A549 (cell line): ENCODE data around the gene AADACL4.

Experiments
- CBX8 ChIP-seq: fragments of 200-600 bp; sonication (generic); IDR thresholded peaks from 2 replicates; pipeline ENCODE4 v1.6.1; 2016
- CHD4 ChIP-seq: fragments of 200-600 bp; sonication (generic); IDR thresholded peaks from 2 replicates; pipeline ENCODE4 v1.6.1; 2016; ENCODE audit warnings: antibody characterized with exemption, mild to moderate bottlenecking, borderline replicate concordance
- CTCF ChIP-seq: fragments of >200 bp; sonication (Bioruptor Twin); formaldehyde crosslinking; IDR thresholded peaks from 3 replicates; pipeline ENCODE4 v1.5.1; 2016
- RAD21 ChIP-seq, 2 experiments: fragments of >200 bp in 1 of 2; sonication (Bioruptor Twin) in 1 of 2; formaldehyde crosslinking in 1 of 2; IDR thresholded peaks in 1 of 2; conservative IDR thresholded peaks in 1 of 2; 2 replicates in 1 of 2; 3 replicates in 1 of 2; pipeline ENCODE4 v1.6.1; 2012 to 2018; ENCODE audit warnings: inconsistent platforms in 1 of 2
- TF ChIP-seq, protein P1 (sequence below): fragments of 250-450 bp; sonication (Bioruptor Pico); IDR thresholded peaks from 2 replicates; pipeline ENCODE4 v1.5.0; 2021; ENCODE audit warnings: mild to moderate bottlenecking, moderate library complexity, borderline replicate concordance

- TF ChIP-seq RAD21 (conservative IDR thresholded peaks at IDR 0.05 in 1 of 2, IDR thresholded peaks at IDR 0.05 in 1 of 2) (no peak), CBX8 (no peak), CTCF (no peak), CHD4 (no peak)
- TF ChIP-seq, protein P1, sequence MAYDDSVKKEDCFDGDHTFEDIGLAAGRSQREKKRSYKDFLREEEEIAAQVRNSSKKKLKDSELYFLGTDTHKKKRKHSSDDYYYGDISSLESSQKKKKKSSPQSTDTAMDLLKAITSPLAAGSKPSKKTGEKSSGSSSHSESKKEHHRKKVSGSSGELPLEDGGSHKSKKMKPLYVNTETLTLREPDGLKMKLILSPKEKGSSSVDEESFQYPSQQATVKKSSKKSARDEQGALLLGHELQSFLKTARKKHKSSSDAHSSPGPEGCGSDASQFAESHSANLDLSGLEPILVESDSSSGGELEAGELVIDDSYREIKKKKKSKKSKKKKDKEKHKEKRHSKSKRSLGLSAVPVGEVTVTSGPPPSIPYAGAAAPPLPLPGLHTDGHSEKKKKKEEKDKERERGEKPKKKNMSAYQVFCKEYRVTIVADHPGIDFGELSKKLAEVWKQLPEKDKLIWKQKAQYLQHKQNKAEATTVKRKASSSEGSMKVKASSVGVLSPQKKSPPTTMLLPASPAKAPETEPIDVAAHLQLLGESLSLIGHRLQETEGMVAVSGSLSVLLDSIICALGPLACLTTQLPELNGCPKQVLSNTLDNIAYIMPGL: no peak
Observed at GRCh38 chr1:12657060-12657884, 13.4 kb downstream of the AADACL4 start.
